Kidney (tissue), 14 donors: ENCODE data around the gene MAPK8. TPM values are rescaled to one million over a fixed set of nuclear protein-coding genes. Genes with fewer than 3 reads are reported as not detected.

ENCODE experiments used
- DNase-seq, 5 donors: peaks; one replicate each; pipeline ENCODE4 v3.0.0-alpha.2; 2013 to 2020
- FAIRE-seq: peaks from 2 replicates; lab custom pipeline; 2012; peaks lifted over from hg19 to GRCh38; lab: Jason Lieb, UNC
- H3K27ac ChIP-seq, 2 donors: one replicate each; pipeline ENCODE4 v1.7.0; 2013; ENCODE audit warnings: low read depth in 2 of 2, low read length in 2 of 2, inconsistent platforms in 1 of 2
- H3K27me3 ChIP-seq: one replicate; pipeline ENCODE4 v1.7.1; 2013; ENCODE audit warnings: low read length, inconsistent platforms; ENCODE audit not compliant: control insufficient read depth, insufficient read depth
- H3K36me3 ChIP-seq, 3 donors: one replicate each; pipeline versions ENCODE4 v1.7.0 to v1.7.1; 2013; ENCODE audit warnings: low read length in 3 of 3, control low read depth in 1 of 3, inconsistent platforms in 1 of 3; ENCODE audit not compliant: insufficient read depth in 3 of 3, control insufficient read depth in 2 of 3
- H3K4me1 ChIP-seq, 3 donors: one replicate each; pipeline versions ENCODE4 v1.7.0 to v1.7.1; 2013; ENCODE audit warnings: low read length in 3 of 3, inconsistent platforms in 1 of 3, low read depth in 1 of 3; ENCODE audit not compliant: control insufficient read depth in 2 of 3, insufficient read depth in 2 of 3
- H3K4me3 ChIP-seq, 3 donors: one replicate each; pipeline versions ENCODE4 v1.7.0 to v1.8.1; 2013; ENCODE audit warnings: low read length in 3 of 3, control low read depth in 1 of 3, inconsistent platforms in 1 of 3
- H3K9ac ChIP-seq, 3 donors: one replicate each; pipeline versions ENCODE4 v1.7.0 to v1.7.1; 2013; ENCODE audit warnings: low read length in 3 of 3, control low read depth in 1 of 3, inconsistent platforms in 1 of 3
- H3K9me3 ChIP-seq, 3 donors: one replicate each; pipeline versions ENCODE4 v1.7.0 to v1.7.1; 2013; ENCODE audit warnings: low read length in 3 of 3, control low read depth in 1 of 3, inconsistent platforms in 1 of 3; ENCODE audit not compliant: control insufficient read depth in 2 of 3, insufficient read depth in 1 of 3
- CTCF ChIP-seq: IDR thresholded peaks from 3 replicates; pipeline ENCODE4 v1.5.1; 2012; ENCODE audit warnings: mild to moderate bottlenecking, moderate library complexity, borderline replicate concordance; ENCODE audit not compliant: insufficient read depth; ENCODE audit errors: extremely low read depth
- intact Hi-C: fragments of 100-400 bp; cut with DNase I; formaldehyde crosslinking; loops from one replicate; pipeline ENCODE4 v1.11.1; 2022
- polyA plus RNA-seq: library from polyadenylated mRNA; stranded (reverse); fragments of 350-450 nt; fragmentation: Illumina TruSeq; extraction: RNeasy Lipid Tissue Mini Kit (QIAGEN cat#74804); gene quantifications from one replicate; pipeline ENCODE4 v1.2.3, GENCODE V29; 2014; ENCODE audit warnings: low read depth, low replicate concordance; ENCODE audit not compliant: insufficient read depth
- total RNA-seq: library from RNA; stranded (reverse); fragmentation: NEBNext Ultra II Directional; extraction: Animal tissue kit (Norgen Biotek cat#: 25700); gene quantifications from one replicate; pipeline ENCODE4 v1.2.1, GENCODE V29; 2021
- donor health status: control.
- donor health status: control.
- donor health status: control.
- donor health status: control.
- donor health status: control.
- donor health status: DM: yes; HTN: yes; CAD: no.
- donor health status: Normal renal cell carcinoma (clear cell type).

Gene MAPK8
- total and polyA plus RNA-seq, 2 donors from 2014 or later, result 17.0 to 36.7 TPM

- intact Hi-C loops, result no loop called here
- Histone ChIP-seq H3K27me3 (no peaks in the 10 kb centered on the region), H3K36me3 (no peaks in the 10 kb centered on the region), H3K9ac (no peak overlapping the region), H3K4me1 (no peaks in the 10 kb centered on the region), H3K27ac (no peak overlapping the region), H3K9me3 (no peaks in the 10 kb centered on the region), H3K4me3 (no peak overlapping the region)
- TF ChIP-seq CTCF, result no peak
- FAIRE-seq (no peak), DNase-seq (peak in 2 of 5 donors; percentile 33 to 58)
Measured at GRCh38 chr10:48442090-48442808, 135.8 kb downstream of the MAPK8 start.

GRCh38 chr10:48442809-48443177 lies 136.3 kb downstream of the MAPK8 start:
- Histone ChIP-seq H3K4me3 (no peak overlapping the region), H3K9ac (no peak overlapping the region), H3K36me3 (no peaks in the 10 kb centered on the region), H3K27ac (no peak overlapping the region), H3K9me3 (no peaks in the 10 kb centered on the region), H3K27me3 (no peaks in the 10 kb centered on the region), H3K4me1 (no peaks in the 10 kb centered on the region)
- DNase-seq (peak in 3 of 5 donors; percentile 11 to 43 (median 35)), FAIRE-seq (no peak)
- intact Hi-C loops, result no loop called here
- no peak for TF ChIP-seq CTCF

- H3K27ac ChIP-seq, result no peak overlapping the region
- H3K9ac ChIP-seq, result no peak overlapping the region
- H3K36me3 ChIP-seq, result no peaks in the 10 kb centered on the region
- no peaks in the 10 kb centered on the region for H3K9me3 ChIP-seq
- no peak overlapping the region for H3K4me3 ChIP-seq
- H3K27me3 ChIP-seq, result no peaks in the 10 kb centered on the region
- DNase-seq (peak in 2 of 5 donors; percentile 34 to 43), FAIRE-seq (no peak)
- intact Hi-C loops, result no loop called here
- no peaks in the 10 kb centered on the region for H3K4me1 ChIP-seq
- no peak for TF ChIP-seq CTCF
Measured at GRCh38 chr10:48444266-48444665, 137.8 kb downstream of the MAPK8 start.
